Upper lobe of left lung (tissue), 4 donors: ENCODE results near the gene FBN3.

Experiments
- EP300 ChIP-seq, 4 donors: sonication (generic); formaldehyde crosslinking; IDR thresholded peaks; one replicate each; pipeline ENCODE4 v1.5.1; 2017; ENCODE audit warnings: antibody characterized with exemption in 4 of 4, control low read depth in 2 of 4
- POLR2A ChIP-seq, 4 donors: fragments of 450-650 bp; IDR thresholded peaks; one replicate each; pipeline ENCODE4 v1.5.1; 2016 to 2017; ENCODE audit warnings: antibody characterized with exemption in 4 of 4, mild to moderate bottlenecking in 2 of 4
- TF ChIP-seq, protein P1 (sequence below), 6 experiments: fragments of 450-650 bp in 4 of 6; fragments of 200-600 bp in 2 of 6; sonication (generic) in 2 of 6; IDR thresholded peaks; one replicate each; pipeline ENCODE4 v1.5.1; 2016 to 2019; ENCODE audit warnings: antibody characterized with exemption in 6 of 6

DNA sequence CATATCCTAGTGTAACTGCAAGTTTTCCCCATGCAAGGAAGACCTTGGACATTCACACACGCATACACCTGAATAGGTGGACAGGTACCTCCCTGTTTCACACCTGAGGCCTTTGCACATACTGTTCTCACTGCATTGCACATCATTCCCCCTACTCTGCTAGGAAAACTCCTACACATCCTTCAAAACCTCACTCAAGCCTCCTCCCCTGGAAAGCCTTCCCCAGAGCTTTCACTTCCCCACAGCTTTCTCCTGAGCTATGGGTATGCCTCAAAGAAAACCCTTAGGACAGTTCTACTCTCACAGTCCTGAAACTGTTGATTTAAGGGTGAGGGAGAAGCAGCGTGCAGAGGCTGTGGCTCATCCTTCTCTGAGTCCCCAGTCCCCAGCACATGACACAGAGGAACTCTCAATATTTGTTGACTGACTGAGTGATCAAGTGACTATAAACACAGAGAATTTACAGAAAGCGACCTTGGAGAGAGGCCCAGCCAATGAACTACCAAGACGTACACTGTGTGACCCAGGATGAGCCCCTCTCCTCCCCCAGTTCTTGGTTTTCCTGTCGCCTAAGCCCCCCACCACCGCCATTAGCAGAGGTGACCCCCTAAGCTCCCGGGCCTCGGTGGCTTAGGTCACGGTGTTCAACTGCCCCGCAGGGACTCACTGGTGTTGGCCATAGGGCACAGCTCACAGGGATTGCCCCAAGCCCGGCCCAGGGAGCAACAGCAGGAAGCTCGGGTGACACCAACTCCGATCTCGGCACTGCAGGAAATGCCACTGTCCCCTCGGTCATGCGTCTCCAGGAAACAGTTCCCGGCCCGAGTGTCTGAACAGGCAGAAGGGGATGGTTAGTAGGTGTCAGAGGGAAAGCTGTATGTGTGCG lies 40.6 kb downstream of the FBN3 start:
- TF ChIP-seq, protein P1, sequence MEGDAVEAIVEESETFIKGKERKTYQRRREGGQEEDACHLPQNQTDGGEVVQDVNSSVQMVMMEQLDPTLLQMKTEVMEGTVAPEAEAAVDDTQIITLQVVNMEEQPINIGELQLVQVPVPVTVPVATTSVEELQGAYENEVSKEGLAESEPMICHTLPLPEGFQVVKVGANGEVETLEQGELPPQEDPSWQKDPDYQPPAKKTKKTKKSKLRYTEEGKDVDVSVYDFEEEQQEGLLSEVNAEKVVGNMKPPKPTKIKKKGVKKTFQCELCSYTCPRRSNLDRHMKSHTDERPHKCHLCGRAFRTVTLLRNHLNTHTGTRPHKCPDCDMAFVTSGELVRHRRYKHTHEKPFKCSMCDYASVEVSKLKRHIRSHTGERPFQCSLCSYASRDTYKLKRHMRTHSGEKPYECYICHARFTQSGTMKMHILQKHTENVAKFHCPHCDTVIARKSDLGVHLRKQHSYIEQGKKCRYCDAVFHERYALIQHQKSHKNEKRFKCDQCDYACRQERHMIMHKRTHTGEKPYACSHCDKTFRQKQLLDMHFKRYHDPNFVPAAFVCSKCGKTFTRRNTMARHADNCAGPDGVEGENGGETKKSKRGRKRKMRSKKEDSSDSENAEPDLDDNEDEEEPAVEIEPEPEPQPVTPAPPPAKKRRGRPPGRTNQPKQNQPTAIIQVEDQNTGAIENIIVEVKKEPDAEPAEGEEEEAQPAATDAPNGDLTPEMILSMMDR (IDR thresholded peaks at IDR 0.05) = no peak
- TF ChIP-seq POLR2A (IDR thresholded peaks at IDR 0.05) (no peak), EP300 (IDR thresholded peaks at IDR 0.05) (no peak)
